WTC11 (cell line): Measurements from ENCODE around the gene TRNT1. TPM values are rescaled to one million over a fixed set of nuclear protein-coding genes. Genes with fewer than 3 reads are reported as not detected.

ENCODE experiments used
- ATAC-seq: fragments of 200-7000 bp; cut with Tn5 transposase; 2 replicates; pipeline ENCODE4 v1.10.0; 2021; ENCODE audit warnings: mild to moderate bottlenecking, moderate library complexity
- CTCF ChIA-PET: fragments of 300-600 bp; sonication (Branson Sonifier 250); formaldehyde crosslinking; loops from one replicate; lab custom pipeline; 2021; ENCODE audit warnings: antibody characterized with exemption; lab: Charles Lee
- POLR2A ChIA-PET: fragments of 350-600 bp; sonication (Branson Sonifier 250); formaldehyde crosslinking; loops from one replicate; lab custom pipeline; 2021; ENCODE audit warnings: antibody characterized with exemption; lab: Charles Lee
- DNase-seq: peaks from one replicate; pipeline ENCODE4 v3.0.0; 2021; ENCODE audit warnings: low spot score
- H3K27ac Mint-ChIP-seq: 2 replicates; pipeline ENCODE4 v1.8.0; 2021; ENCODE audit warnings: mixed read lengths
- H3K27me3 Mint-ChIP-seq: 2 replicates; pipeline ENCODE4 v1.8.0; 2021; ENCODE audit warnings: low read depth, mild to moderate bottlenecking, moderate library complexity, mixed read lengths
- H3K36me3 Mint-ChIP-seq: 2 replicates; pipeline ENCODE4 v1.8.0; 2021; ENCODE audit warnings: mixed read lengths
- H3K4me1 Mint-ChIP-seq: 2 replicates; pipeline ENCODE4 v1.8.0; 2022; ENCODE audit warnings: mixed read lengths
- H3K4me3 Mint-ChIP-seq: 2 replicates; pipeline ENCODE4 v1.8.0; 2021; ENCODE audit warnings: mild to moderate bottlenecking, moderate library complexity, mixed read lengths
- H3K9me3 Mint-ChIP-seq: 2 replicates; pipeline ENCODE4 v1.8.0; 2021; ENCODE audit warnings: mixed read lengths
- AR ChIP-seq: fragments of 250-450 bp; sonication (Bioruptor Pico); IDR thresholded peaks from 2 replicates; pipeline ENCODE4 v1.9.0; 2021; ENCODE audit warnings: mild to moderate bottlenecking
- ATF1 ChIP-seq: sonication (generic); formaldehyde crosslinking; IDR thresholded peaks from 2 replicates; pipeline ENCODE4 v1.8.1; 2023; ENCODE audit warnings: mild to moderate bottlenecking, moderate library complexity, missing genetic modification reagents
- ATF2 ChIP-seq: sonication (generic); formaldehyde crosslinking; IDR thresholded peaks from 2 replicates; pipeline ENCODE4 v1.8.1; 2022; ENCODE audit warnings: low read depth, missing genetic modification reagents, borderline replicate concordance
- ETV6 ChIP-seq: sonication (generic); formaldehyde crosslinking; IDR thresholded peaks from 2 replicates; pipeline ENCODE4 v1.8.1; 2022; ENCODE audit warnings: mild to moderate bottlenecking, missing genetic modification reagents
- FOXP4 ChIP-seq: sonication (generic); formaldehyde crosslinking; IDR thresholded peaks from 2 replicates; pipeline ENCODE4 v1.8.0; 2022; ENCODE audit warnings: mild to moderate bottlenecking, missing genetic modification reagents
- MYBL2 ChIP-seq: sonication (generic); formaldehyde crosslinking; IDR thresholded peaks from 2 replicates; pipeline ENCODE4 v1.8.1; 2023; ENCODE audit warnings: mild to moderate bottlenecking, moderate library complexity, missing genetic modification reagents
- NFE2L1 ChIP-seq: sonication (generic); formaldehyde crosslinking; IDR thresholded peaks from 2 replicates; pipeline ENCODE4 v1.8.1; 2023; ENCODE audit warnings: missing genetic modification reagents
- PREB ChIP-seq: sonication (generic); formaldehyde crosslinking; IDR thresholded peaks from 2 replicates; pipeline ENCODE4 v1.8.1; 2022; ENCODE audit warnings: mild to moderate bottlenecking, missing genetic modification reagents, moderate library complexity, borderline replicate concordance
- PRRX2 ChIP-seq: fragments of 250-450 bp; sonication (Bioruptor Pico); IDR thresholded peaks from 2 replicates; pipeline ENCODE4 v1.8.0; 2021; ENCODE audit warnings: mild to moderate bottlenecking
- SP1 ChIP-seq: sonication (generic); formaldehyde crosslinking; conservative IDR thresholded peaks from 2 replicates; pipeline ENCODE4 v1.8.1; 2022; ENCODE audit warnings: missing genetic modification reagents
- STAT6 ChIP-seq: sonication (generic); formaldehyde crosslinking; conservative IDR thresholded peaks from 2 replicates; pipeline ENCODE4 v1.8.1; 2023; ENCODE audit warnings: mild to moderate bottlenecking, low read depth, missing genetic modification reagents, moderate library complexity
- TEAD1 ChIP-seq: sonication (generic); formaldehyde crosslinking; IDR thresholded peaks from 2 replicates; pipeline ENCODE4 v1.8.0; 2022; ENCODE audit warnings: mild to moderate bottlenecking, missing genetic modification reagents
- TP53 ChIP-seq: sonication (generic); formaldehyde crosslinking; IDR thresholded peaks from 2 replicates; pipeline ENCODE4 v1.8.1; 2023; ENCODE audit warnings: mild to moderate bottlenecking, missing genetic modification reagents
- ZBTB43 ChIP-seq: sonication (generic); formaldehyde crosslinking; IDR thresholded peaks from 2 replicates; pipeline ENCODE4 v1.8.1; 2023; ENCODE audit warnings: mild to moderate bottlenecking, missing genetic modification reagents
- ZNF512 ChIP-seq: sonication (generic); formaldehyde crosslinking; IDR thresholded peaks from 2 replicates; pipeline ENCODE4 v1.8.1; 2022; ENCODE audit warnings: missing genetic modification reagents, borderline replicate concordance
- ZNF532 ChIP-seq: fragments of 250-450 bp; sonication (Bioruptor Pico); IDR thresholded peaks from 2 replicates; pipeline ENCODE4 v1.9.0; 2021; ENCODE audit warnings: mild to moderate bottlenecking, borderline replicate concordance
- total RNA-seq: library from RNA; stranded (reverse); gene quantifications from 3 replicates; pipeline ENCODE4 v1.2.3, GENCODE V29; 2021

The TRNT1 gene
- total RNA-seq, 1 experiment from 2014 or later = 18.8 TPM

GRCh38 chr3:3134750-3135448 is 8.2 kb downstream of the TRNT1 start:
- H3K27me3 Mint-ChIP-seq = no peaks in the 10 kb centered on the region
- no peak overlapping the region for H3K27ac Mint-ChIP-seq
- TF ChIP-seq ATF2 (no peak), NFE2L1 (CRISPR knock-in tag) (no peak), SP1 (CRISPR knock-in tag) (no peak), FOXP4 (no peak), AR (no peak), ETV6 (CRISPR knock-in tag) (no peak), STAT6 (CRISPR knock-in tag) (no peak), PRRX2 (CRISPR knock-in tag) (no peak), TP53 (no peak), ZNF532 (CRISPR knock-in tag) (no peak), ATF1 (no peak), MYBL2 (CRISPR knock-in tag) (no peak), TEAD1 (CRISPR knock-in tag) (no peak), ZBTB43 (CRISPR knock-in tag) (no peak), PREB (CRISPR knock-in tag) (no peak), ZNF512 (CRISPR knock-in tag) (no peak)
- ChIA-PET CTCF (no interaction called here), POLR2A (no interaction called here)
- DNase-seq (no peak), ATAC-seq (no peak)
- H3K36me3 Mint-ChIP-seq = peaks cover 34% of the 10 kb centered on the region
- no peak overlapping the region for H3K4me3 Mint-ChIP-seq
- no peaks in the 10 kb centered on the region for H3K4me1 Mint-ChIP-seq
- H3K9me3 Mint-ChIP-seq = no peaks in the 10 kb centered on the region
